ENCODE data around the gene SLC38A11. TPM values are rescaled to one million over a fixed set of nuclear protein-coding genes. Genes with fewer than 3 reads are reported as not detected.

The SLC38A11 gene
- total RNA-seq, 1 donor from 2014 or later, result not detected

DNA sequence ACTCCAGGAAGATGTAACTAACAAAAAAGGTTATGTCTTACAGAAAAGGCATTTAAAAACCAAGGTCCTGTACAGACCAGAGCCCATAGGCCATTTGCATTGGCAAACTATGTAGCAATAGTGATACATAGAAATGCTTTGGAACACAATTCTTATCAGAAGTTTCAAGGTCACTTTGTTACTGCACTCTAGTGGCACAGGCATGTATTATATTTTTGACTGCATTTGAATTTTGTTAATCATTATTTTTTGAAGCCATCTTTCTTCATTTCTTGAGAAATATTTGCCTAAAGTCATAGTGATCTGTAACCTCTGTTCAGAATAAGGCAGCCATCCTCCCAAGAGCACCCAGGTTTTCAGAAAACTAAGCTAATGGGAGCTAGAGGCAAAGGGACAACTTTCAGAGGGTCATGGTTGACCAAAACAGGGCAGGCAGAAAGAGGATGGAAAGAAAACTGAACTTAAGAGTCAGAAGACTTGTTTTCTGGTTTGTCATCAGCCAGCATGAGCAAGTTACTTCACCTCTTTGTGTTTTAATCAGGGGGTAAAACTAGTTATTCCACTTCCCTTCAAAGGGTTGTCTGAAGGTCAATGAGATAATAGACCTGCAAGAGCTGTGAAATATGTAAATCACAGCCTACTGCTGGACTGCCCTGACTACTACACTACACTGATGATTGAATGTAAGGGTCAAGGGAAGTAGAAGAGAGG, 41.5 kb downstream of the SLC38A11 start:
- peak; percentile 56 for DNase-seq

DNA sequence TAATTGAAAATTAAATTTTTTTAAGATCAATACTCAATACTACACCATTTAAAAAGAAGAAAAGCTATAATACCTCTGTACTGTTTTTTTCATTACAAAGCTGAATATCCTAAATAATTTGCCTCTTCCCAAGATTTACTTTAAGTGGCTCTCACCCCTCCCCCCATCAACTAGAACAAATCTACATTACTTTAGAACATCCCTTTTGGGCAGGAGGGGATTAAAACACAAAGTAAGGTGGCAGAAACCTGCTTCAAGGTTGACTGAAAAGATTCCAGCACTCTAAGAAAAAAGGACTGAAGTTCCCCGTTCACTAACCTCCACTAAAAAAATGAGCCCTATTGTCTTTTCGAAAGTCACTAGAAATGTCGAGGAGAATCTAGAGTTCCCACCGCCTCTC, 42.3 kb downstream of the SLC38A11 start:
- DNase-seq, result no peak

DNA sequence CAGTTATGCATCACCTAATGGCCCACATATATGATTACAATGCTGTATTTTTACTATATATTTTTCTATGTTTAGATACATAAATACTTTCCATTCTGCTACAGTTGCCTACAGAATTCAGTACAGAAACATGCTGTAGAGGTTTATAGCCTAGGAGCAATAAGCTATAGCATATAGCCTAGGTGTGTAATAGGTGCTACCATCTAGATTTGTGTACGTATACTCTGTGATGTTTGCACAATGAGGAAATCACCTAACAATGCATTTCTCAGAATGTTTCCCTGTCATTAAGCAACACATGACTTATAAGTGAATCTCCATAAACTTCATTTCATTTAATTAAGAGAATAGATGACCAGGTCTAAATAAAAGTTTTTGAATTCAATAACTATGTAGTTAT, 43.5 kb downstream of the SLC38A11 start:
- DNase-seq, result no peak

DNA sequence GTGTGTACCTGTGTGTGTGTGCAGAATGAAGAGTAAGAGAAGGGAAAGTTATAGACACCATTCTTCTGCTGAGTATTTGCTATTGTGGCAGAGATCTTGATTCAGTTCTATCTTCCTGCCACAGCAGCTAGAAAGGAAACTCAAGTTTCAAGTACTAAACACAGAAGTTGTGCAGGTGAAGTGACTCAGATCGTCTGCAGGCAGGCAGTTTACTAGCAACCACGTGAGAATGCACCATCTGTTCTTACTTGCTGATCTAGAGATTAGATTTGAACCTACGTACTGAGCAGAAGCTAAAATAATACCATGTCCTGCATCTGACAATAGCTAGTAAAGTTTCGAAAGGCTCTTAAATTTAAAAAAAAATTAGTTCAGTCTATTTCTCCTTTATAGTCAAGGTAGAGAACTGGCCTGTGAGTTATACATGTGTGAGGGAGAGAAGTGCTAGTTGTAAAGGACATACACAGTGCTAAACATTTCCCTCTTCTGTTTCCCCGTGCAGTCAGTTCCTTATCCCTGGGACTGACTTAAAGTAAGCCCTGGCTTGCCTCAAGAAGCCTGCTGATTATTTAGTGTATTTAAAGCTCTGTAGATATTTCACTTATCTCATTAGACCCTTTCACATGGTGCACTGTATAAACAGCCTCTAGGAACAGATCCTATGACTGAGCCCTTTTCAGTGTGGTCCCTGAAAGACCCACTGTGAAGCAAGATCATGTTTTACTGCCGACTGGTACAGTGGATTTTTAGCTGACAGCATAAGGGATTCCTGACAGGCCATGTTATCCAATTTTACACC, 45.0 kb downstream of the SLC38A11 start:
- DNase-seq, result peak; percentile 77

DNA sequence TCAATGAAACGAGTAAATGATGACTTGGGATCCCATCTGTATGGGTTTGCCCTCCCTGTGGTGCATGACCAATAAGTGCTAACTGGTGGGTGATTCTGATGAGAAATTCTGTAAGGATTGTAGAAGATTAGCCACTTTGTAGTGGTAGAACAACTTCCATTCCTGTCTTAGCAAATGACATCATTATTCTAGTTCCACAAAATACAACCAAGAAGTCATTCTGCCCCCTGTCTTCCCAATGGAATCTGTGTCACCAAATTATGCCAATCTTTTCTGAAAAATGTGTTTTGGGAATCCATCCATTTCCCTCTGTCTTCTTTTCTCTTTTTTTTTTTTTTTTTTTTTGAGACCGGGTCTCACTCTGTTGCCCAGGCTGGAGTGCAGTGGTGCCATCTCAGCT, 48.4 kb downstream of the SLC38A11 start:
- DNase-seq, result no peak

DNA sequence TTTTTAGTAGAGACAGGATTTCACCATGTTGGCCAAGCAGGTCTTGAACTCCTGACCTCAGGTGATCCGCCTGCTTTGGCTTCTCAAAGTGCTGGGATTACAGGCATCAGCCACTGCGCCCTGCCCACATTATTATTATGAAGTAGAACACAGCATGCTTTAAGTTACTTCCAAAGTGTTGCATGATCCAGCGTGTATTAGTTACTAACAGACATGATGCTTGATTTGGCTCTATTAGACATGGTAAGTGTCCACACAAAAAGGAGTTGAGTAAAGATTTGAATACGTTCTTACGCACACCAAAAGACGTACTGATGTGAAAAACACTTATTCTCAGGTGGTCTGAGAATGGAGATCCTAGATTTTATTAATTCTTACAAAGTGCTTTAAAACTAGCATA, 50.0 kb downstream of the SLC38A11 start:
- no peak for DNase-seq

DNA sequence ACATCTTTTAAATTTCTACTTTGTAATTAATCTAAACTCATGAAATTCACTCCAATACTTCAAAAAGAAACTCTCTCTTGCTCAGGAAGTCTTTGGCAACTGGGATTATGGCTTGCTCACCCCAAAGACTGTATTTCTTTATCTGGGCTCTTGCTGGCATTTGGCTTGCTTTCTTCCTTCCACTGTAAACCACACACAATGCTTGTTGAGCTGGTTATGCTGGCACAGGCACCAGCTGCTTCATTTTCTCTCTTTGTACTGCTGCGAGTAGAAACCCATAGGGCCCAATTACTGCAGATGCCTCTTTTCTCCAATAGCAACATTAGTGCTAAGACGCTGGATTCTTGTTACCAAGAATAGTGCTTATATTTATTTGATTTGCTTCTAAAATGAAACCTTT, 51.4 kb downstream of the SLC38A11 start:
- no peak for DNase-seq

DNA sequence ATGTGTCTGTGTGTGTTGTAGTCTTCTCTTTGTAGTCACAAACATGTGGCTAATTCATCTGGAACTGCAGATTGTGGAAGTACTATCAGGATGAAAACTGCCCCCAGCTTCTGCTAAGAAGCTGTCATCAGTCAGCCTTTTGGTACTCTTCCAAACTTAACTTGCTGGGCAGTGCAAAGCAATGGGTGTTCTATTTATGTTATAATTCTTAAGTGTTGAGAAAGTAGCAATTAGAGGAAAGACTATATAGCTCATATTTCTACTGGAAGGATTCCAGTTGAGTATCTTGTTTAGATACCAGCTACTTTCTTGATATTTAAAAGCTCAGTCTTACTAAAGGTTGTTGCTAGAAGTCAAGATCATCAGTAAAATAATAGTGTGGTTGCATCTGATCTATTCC, 52.1 kb downstream of the SLC38A11 start:
- no peak for DNase-seq

DNA sequence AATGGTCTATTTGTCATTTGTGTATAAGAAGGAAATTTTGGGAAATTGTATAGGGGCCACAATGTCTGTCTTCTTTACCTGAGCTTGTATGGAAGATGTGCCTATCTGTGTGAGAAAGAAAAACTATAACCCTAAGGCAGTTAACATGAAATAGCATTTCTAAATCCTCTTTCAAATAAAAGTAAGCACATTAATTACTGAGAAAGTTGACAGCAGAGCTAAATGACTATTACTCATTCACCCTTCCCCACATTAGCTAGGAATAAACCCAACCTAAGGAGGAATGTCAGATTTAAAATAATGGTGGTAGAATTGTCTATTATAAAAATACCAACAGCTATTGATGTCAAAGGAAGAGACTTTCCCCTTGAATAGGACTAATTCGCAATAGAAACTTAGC, 56.2 kb downstream of the SLC38A11 start:
- DNase-seq, result no peak

DNA sequence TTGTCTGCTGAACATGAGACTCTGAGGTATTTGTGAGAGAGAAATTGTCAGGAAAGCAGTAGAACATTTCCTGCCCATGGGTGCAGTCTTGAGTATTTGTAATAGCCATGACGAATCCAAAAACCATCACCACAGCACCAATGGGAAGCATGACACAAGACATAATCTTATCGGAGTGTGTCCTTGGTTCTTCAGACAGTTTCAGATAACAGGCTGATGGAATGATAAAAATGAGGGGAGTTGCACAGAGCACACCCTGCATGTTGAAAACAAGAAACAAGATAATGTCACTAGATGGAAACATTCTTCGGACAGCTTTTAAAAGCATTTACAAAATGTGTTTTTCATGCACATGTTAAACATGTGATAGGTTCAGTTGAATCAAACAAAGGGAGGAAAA, 56.9 kb downstream of the SLC38A11 start:
- DNase-seq, result peak; percentile 19

DNA sequence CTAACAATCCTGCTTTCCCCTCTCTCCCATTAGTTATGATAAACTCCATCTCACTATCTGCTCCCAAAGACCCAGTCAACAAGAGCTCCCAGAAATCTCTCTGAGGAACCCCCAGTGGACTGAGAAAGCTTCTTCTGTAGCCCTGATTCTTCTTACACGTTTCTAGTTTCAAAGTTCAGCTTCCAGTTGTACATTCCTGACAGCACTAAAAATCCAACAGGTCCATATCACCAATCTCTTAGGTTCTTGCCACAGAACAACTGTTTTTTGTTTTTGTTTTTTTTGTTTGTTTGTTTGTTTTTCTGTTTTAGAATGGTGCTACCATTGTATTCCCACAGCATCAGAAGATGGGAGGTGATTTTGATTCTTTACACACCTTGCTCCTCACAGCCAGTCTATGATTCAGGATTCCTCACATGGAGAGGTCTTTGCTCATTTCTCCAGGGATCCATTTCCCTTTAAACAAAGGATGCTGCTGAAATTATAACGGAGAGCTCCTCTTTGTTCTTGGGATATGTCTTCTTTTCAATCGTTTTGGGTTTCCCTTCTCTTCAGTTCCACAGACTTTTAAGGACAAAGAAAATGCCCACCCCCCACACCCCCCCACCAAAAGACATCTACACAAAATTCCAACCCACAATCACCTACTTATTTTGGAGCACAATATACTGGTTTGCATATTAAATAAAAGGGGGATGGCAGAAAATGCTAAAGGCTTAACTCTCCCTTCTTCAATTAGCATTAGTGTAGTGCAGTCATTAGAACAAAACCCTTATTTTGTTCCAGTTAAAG, 57.7 kb downstream of the SLC38A11 start:
- no peak for DNase-seq

DNA sequence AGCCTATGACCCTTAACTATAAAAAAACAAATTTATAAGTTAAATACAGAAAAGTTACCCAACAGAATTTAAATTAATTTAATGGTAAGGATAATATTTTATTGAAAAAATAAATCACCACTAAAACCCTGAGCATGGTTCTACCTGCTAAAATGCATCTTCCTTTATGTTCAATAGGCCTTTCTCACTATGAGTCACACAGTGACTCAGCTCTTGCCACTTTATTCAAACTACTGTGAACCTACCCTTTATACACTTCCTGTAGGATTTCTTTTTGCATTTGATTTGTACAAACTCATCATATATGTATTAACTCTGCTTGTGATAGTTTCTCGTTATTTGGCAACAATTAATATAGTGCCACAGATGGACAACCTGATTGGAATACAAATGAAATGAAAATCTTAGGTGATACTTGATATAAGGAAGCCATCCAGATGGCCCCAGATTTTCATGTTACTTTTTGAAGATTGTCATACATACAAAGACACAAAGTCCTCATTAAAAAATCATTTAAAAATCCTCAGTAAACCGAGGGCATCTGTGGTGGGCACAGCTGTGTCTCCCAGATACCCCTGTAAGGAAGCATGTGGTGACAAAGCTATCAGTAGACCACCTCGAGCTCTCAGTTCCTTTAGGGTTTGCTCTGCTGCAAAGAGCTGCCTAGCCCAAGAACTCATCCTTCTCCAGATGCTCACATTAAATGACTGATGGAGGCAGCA, 58.5 kb downstream of the SLC38A11 start:
- DNase-seq, result peak; percentile 69

DNA sequence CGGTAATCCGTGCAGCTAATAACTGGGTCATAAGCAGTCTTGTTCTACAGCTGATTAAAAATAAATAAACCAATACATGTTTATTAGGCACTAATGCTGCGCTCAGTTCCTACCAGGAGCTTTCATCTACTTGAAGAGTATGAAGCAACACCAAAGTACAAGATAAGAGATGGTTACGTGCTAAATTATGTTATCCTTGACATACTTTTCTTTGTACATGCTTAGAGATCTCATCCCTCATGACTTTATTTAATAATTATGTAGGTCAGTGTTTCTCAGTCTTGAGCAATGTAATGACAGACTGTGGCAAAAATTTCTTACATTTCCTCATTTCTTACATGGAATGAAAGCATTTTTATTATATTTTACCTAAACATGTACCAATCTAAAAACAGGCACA, 59.1 kb downstream of the SLC38A11 start:
- no peak for DNase-seq

DNA sequence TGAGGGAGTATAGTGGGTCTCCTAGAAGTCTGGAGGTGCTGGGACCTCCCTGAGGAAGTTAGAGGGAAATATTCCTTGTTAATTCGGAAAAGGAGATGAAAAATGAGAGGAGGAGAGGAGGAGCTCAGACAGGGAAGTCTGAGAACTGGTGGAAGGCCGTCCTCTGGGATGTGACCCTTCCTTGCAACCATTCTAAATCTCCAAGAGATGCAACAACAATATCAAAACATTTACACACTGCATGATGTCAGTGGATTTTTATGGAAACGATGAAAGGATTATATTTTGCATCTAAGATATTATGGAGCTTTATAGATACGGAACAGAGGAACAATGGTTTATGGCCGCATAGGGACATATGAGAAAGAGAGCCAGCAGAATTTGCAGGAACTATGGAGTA, 63.9 kb downstream of the SLC38A11 start:
- DNase-seq, result no peak

DNA sequence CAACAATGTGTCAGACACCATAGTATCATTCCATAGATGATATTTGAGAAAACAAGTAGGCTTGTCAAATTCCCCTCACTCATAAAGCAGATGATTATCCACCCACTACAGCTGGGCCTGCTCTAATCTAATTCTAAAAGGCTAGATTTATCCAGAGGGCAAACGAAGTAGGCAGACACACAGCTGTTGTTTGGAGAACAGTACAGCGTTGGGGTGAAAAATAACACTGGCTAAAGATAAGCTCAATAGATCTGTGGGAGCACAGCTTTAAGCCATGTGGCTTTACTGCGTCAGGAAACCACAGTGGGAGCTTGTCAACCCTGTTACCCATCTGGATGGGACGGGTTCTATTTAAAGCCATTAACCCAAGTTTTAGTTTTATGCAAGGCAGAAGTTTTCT, 64.8 kb downstream of the SLC38A11 start:
- no peak for DNase-seq

DNA sequence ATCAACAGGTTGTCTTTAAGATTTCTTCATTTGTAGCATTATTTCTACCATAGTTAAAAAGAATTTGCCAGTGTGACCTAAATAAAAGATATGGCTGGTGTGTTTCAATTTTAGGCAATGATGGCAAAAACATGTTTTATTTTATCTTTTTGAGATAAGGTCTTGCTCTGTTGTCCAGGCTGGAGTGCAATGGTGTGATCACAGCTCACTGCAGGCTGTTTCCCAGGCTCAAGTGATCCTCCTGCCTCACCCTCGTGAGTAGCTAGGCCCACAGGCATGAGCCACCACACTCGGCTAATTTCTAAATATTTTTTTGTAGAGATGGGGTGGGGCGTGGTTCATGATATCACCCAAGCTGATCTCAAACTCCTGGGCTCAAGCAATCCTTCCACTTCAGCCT, 66.7 kb downstream of the SLC38A11 start:
- no peak for DNase-seq

DNA sequence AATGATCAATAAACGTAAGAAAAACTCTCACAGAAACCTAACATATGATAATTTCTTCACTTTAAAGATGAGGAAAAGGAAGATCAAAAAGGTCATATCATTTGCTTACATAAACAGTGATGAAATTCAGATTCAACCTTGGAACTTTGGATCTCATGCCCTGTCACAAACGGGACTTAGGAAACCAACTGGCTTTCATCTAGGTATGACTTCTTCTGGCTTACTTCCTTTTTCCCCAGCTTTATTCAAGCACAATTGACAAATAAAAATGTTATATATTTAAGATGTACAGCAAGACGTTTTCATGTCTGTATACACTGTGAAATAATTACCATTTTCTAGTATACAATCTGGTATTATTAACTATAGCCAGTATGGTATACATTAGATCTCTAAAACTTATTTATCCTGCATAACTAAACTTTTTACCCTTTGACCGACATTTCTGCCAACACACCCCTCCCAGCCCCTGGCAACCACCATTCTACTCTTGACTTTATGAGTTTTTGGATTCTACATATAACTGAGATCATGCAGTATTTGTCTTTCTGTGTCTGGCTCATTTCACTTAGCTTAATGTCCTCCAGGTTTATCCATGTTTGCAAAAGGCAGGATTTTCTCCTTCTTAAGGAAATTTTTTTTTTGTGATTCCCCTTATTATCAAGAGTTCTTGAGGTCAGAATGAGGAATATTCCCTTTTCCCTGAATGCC, 67.7 kb downstream of the SLC38A11 start:
- no peak for DNase-seq

DNA sequence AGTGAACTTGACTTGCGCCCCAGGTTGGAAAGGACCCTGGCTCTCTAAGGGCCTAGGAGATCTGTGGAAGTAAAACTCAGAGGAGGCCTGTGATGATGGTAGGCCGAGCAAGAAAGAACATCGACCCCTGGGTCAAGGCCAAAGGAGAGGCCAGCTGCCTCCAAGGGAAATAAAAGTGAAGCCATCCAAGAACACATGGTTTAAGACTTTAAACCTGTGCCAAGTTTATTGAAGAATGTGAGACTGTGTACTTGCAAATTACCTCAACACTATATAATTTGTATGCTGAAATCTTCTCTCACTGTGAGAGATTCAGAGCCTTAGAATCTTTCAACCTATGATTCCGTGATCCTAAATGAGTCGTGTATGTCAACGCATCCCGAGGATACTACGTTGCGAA, 73.0 kb downstream of the SLC38A11 start:
- no peak for DNase-seq

DNA sequence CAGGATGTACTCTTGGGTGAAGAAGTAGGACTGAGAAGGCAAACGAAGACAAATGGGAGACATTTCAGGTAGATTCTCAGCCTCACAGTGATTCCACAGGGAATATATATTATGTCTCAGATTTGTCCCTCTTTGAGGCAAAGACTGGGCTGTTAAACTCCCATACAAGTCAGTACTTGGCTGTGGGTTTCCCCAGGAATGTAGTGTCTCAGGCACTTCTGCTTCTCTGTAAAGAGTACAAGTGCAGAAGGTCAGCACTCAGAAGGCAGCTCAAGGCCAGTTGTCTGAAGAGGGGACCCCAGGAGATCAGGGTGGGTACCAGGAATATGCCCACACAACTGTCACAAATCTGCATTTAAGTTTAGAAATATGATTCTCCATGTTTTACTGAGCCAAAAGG, 73.8 kb downstream of the SLC38A11 start:
- no peak for DNase-seq

DNA sequence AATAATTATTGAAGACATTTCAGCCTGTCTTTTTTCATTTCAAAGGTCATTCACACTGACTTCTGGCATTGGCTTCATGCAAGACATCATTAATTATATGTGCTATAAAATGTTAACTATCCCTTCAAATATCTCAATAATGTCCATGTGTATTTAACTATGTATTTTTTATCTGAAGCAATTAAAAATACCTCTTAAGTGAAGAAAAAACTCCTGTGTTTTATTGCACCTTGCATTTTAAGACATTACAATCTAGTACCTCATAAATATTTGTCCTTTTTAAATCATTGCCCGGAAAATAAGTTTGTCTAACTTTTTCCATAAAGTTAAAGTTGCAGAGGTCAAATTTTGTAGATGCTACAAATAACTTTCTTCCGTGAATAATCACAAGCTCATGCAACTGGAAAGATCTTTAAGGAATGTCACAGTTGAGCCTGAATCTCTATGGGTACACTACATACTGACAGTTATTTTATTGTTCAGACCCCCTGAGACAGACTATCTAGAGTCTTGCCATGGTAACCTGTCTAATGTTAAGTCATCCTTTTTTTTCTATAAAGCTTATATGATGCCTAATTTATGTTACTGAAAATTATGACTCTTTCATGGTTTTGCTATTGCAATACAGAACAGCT, 75.3 kb downstream of the SLC38A11 start:
- no peak for DNase-seq

DNA sequence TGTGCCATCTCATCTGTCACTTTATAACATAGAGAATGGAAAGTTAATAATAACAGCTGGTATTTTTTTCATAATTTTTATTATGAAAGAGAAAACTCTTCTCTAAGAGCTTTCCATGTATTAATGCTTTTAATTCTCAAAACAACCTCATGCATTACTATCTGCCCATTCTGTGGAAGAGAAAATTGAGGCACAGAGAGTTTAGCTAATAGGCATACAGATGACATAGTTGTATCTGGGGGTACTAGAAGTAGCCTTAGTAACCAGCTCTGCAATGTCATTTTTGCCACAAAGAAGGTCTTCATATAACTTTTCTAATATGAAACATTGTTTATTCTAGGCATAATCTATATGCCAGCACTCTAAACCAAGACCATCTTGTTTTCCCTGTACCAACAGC, 77.4 kb downstream of the SLC38A11 start:
- no peak for DNase-seq

DNA sequence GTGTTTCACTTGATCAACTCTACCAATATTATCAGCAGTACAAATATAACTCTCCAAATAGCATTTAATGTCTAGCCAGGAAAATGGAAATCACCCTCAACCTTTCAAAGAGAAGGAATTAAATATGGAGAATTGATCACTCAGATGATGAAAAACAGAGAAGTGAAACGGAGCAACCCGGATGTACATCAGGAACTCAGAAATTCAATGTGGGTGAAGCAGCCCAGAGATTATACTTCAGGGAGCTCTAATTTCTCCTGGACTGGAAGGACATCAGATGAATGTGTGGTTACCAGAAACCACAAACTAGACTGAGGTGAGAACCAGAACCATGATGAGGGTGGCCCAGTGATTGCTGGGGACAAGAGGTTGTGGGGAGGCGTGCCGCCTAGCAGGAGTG, 78.2 kb downstream of the SLC38A11 start:
- no peak for DNase-seq

Measured in dermis blood vessel endothelial cell (primary cell).